T-helper 2 cell treated with Interferon-gamma antibody and Interleukin-4, amounts not matched to agents 5 μg/mL and 100 μg/mL, for 36 hours (primary cell): Measurements from ENCODE around the gene TSHZ2.

Experiments used
- DNase-seq: peaks from one replicate; pipeline ENCODE4 v3.0.0; 2021; ENCODE audit warnings: low spot score
- H3K27ac Mint-ChIP-seq: one replicate; pipeline ENCODE4 v1.8.0; 2021; ENCODE audit warnings: mild to moderate bottlenecking, mixed read lengths
- H3K27me3 Mint-ChIP-seq: one replicate; pipeline ENCODE4 v1.8.0; 2021; ENCODE audit warnings: low read depth, mixed read lengths
- H3K36me3 Mint-ChIP-seq: one replicate; pipeline ENCODE4 v1.8.0; 2021; ENCODE audit warnings: low read depth, mixed read lengths
- H3K4me1 Mint-ChIP-seq: one replicate; pipeline ENCODE4 v1.8.0; 2021; ENCODE audit warnings: low read depth, mixed read lengths
- H3K4me3 Mint-ChIP-seq: one replicate; pipeline ENCODE4 v1.8.0; 2022; ENCODE audit warnings: mild to moderate bottlenecking, moderate library complexity, mixed read lengths
- H3K9me3 Mint-ChIP-seq: one replicate; pipeline ENCODE4 v1.8.0; 2021; ENCODE audit warnings: mixed read lengths

The TSHZ2 gene

GRCh38 chr20:53332022-53332837 lies 360.1 kb downstream of the TSHZ2 start:
- Mint-ChIP-seq H3K36me3 (no peaks in the 10 kb centered on the region), H3K4me1 (no peaks in the 10 kb centered on the region), H3K9me3 (no peaks in the 10 kb centered on the region), H3K27ac (no peak overlapping the region), H3K27me3 (no peaks in the 10 kb centered on the region), H3K4me3 (no peak overlapping the region)
- DNase-seq: no peak

DNA sequence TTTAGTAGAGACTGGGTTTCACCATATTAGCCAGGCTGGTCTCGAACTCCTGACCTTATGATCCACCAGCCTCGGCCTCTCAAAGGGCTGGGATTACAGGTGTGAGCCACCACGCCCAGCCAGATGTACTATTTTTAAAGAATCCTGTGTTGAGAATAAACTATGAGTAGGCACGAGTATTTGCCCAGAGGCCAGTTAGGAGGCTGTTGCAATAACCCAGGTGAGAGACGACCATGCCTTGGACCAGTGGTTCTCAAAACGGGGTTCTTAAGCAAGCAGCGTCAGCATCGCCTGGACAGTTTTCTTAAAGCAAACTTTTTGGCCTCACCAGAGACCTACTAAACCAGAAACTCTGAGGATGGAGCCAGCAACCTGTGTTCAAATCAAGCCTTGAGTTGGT lies 362.7 kb downstream of the TSHZ2 start:
- DNase-seq: no peak
- Mint-ChIP-seq H3K27me3 (no peaks in the 10 kb centered on the region), H3K4me1 (no peaks in the 10 kb centered on the region), H3K9me3 (no peaks in the 10 kb centered on the region), H3K36me3 (no peaks in the 10 kb centered on the region), H3K27ac (no peak overlapping the region), H3K4me3 (no peak overlapping the region)

DNA sequence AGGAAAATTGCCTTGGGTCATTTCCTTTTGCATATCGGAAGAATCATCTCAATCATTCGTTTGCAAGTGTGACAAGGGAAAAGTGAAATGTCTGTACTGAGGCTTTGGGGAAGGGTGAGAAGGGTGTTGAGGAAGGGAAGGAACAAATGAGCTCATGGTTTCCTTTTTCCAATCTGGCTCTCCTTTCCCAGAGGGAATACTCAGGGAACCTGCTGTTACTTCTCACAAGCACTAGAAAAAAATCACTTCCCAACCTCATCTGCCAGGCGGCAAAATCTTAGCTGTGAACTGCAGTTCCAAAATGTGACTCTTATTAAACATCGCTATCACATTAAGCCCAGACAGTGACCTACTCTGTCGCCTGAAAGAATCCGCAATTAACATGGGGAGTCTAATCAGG lies 363.4 kb downstream of the TSHZ2 start:
- DNase-seq: no peak
- no peak overlapping the region for H3K4me3 Mint-ChIP-seq
- H3K27me3 Mint-ChIP-seq: no peaks in the 10 kb centered on the region
- H3K9me3 Mint-ChIP-seq: no peaks in the 10 kb centered on the region
- no peaks in the 10 kb centered on the region for H3K36me3 Mint-ChIP-seq
- no peak overlapping the region for H3K27ac Mint-ChIP-seq
- no peaks in the 10 kb centered on the region for H3K4me1 Mint-ChIP-seq

DNA sequence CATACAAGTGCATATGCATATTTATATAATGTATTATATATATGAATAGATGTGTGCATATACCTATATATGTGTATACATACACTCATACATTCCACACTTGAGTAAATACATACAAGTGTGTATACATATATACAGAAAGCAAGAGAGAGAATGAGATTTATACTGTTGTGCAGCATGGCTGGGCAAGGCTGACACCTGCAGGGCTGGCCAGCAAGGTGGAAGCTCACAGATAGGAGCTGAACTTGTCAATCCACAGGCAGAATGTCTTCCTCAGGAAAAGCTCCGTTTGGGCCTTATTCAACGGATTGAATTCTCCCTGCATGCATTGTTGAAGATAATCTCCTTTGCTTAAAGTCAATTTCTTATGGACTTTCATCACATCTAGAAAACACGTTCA lies 364.7 kb downstream of the TSHZ2 start:
- H3K27ac Mint-ChIP-seq: no peak overlapping the region
- H3K4me1 Mint-ChIP-seq: no peaks in the 10 kb centered on the region
- DNase-seq: no peak
- H3K36me3 Mint-ChIP-seq: no peaks in the 10 kb centered on the region
- H3K27me3 Mint-ChIP-seq: no peaks in the 10 kb centered on the region
- H3K4me3 Mint-ChIP-seq: no peak overlapping the region
- H3K9me3 Mint-ChIP-seq: no peaks in the 10 kb centered on the region

GRCh38 chr20:53337390-53338101 lies 365.4 kb downstream of the TSHZ2 start:
- no peak for DNase-seq
- no peak overlapping the region for H3K27ac Mint-ChIP-seq
- no peaks in the 10 kb centered on the region for H3K27me3 Mint-ChIP-seq

DNA sequence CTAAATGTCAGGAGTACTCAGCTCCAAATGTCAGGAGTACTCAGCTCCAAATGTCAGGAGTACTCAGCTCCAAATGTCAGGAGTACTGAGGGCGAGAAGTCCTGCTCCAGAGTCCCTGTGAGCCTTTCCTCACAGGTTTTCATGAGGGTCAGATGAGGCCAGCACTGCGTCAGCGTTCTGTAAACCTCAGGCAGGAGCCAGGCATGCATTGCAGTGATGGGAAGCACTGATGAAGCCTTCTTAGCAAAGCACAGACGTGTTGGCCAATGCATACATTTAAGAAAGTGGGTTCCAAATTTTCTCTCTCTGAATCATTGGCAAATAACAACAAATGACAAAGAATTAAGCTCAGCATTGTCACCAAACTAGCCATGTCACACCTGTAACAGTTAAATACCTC lies 366.6 kb downstream of the TSHZ2 start:
- Mint-ChIP-seq H3K4me1 (no peaks in the 10 kb centered on the region), H3K27me3 (no peaks in the 10 kb centered on the region), H3K4me3 (no peak overlapping the region), H3K9me3 (no peaks in the 10 kb centered on the region), H3K36me3 (no peaks in the 10 kb centered on the region), H3K27ac (no peak overlapping the region)
- no peak for DNase-seq

More at GRCh38 chr20:53337390-53338101, 365.4 kb downstream of the TSHZ2 start:
- no peaks in the 10 kb centered on the region for H3K9me3 Mint-ChIP-seq
- H3K36me3 Mint-ChIP-seq: no peaks in the 10 kb centered on the region
- no peak overlapping the region for H3K4me3 Mint-ChIP-seq
- H3K4me1 Mint-ChIP-seq: no peaks in the 10 kb centered on the region

- H3K36me3 Mint-ChIP-seq: no peaks in the 10 kb centered on the region
- H3K4me1 Mint-ChIP-seq: peaks cover 4% of the 10 kb centered on the region
- no peaks in the 10 kb centered on the region for H3K9me3 Mint-ChIP-seq
- DNase-seq: no peak
- H3K27ac Mint-ChIP-seq: no peak overlapping the region
- no peaks in the 10 kb centered on the region for H3K27me3 Mint-ChIP-seq
- no peak overlapping the region for H3K4me3 Mint-ChIP-seq
Measured at GRCh38 chr20:53342429-53342828, 370.3 kb downstream of the TSHZ2 start.

DNA sequence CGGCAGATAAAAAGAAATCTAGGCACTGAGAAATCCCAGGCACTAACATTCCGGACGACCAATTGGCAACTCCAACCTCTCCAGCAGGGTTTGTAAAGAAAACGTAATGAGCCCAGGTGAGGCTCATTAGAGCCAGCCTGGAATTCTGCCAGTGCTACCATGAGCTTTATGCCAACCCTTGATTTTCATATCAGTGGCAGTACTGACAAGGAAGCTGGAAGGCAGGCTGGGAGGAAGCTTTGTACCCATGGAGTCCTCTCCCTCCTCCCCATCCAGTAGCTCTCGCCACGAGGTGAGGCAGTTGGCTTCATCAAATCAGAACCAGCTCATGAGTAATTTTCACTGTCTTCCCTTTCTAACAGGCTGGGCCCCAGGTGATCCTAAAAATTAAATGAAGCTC lies 371.3 kb downstream of the TSHZ2 start:
- no peak overlapping the region for H3K4me3 Mint-ChIP-seq
- no peaks in the 10 kb centered on the region for H3K9me3 Mint-ChIP-seq
- no peak overlapping the region for H3K27ac Mint-ChIP-seq
- no peaks in the 10 kb centered on the region for H3K36me3 Mint-ChIP-seq
- no peaks in the 10 kb centered on the region for H3K27me3 Mint-ChIP-seq
- H3K4me1 Mint-ChIP-seq: peaks cover 4% of the 10 kb centered on the region
- DNase-seq: no peak

DNA sequence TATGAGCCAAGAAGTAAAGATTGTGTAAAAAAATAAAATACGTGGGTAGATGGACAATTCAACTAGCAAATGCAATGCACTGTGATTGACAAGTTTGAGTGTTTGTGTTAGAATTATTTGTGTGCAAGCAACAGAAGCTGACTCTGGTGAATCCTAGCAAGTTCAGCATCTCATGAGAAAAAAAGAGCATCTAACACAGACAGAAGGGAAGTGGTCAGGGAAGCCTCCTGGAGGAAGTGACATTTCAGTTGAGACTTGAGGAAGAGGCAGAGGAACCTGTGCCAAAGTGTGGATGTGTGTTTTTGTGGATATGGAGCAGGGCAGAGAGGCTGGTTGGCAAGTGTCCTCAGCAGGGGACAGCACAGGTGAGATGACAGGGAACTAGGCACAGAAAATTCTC lies 372.7 kb downstream of the TSHZ2 start:
- no peak for DNase-seq
- no peaks in the 10 kb centered on the region for H3K9me3 Mint-ChIP-seq
- H3K27ac Mint-ChIP-seq: no peak overlapping the region
- H3K27me3 Mint-ChIP-seq: no peaks in the 10 kb centered on the region
- H3K4me3 Mint-ChIP-seq: no peak overlapping the region
- no peaks in the 10 kb centered on the region for H3K36me3 Mint-ChIP-seq
- peaks cover 4% of the 10 kb centered on the region for H3K4me1 Mint-ChIP-seq

DNA sequence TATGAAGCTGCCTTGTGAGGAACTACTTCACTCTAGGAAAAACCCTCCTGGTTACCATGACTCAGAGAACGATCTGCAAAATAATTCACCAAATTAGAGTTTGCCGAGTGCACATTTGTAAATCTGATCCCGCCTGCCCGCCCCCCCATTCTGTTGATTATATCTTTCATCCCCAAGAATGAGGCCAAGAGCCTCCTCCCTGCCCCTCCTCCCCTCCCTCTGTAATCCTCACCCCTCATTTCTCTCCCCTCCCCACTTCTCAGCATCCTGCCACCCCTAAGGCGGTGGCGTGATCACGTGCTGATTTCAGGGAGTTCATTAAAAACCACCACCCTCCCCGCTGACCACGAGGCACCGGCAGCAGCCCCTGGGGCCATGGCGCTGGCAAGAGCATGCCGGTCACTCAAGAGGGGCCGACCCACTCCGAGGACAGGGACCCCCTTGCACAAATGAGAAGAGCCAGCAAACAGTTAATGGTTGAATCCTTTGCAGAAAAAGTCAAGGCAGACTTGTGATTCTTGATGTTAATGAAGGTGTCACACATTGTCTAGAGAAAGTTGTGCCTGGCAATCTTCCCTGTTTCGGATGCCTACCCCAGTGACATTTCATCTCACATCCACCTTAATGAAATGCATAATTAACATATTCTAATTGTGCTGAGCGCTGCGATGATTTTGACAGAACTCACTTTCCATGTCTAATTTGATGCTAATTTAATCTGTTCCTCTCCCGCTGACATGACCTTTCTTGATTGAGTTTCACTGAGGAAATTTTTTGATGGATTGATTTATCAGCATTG lies 373.6 kb downstream of the TSHZ2 start:
- Mint-ChIP-seq H3K9me3 (no peaks in the 10 kb centered on the region), H3K4me1 (peaks cover 4% of the 10 kb centered on the region), H3K36me3 (no peaks in the 10 kb centered on the region), H3K27ac (no peak overlapping the region), H3K27me3 (no peaks in the 10 kb centered on the region), H3K4me3 (no peak overlapping the region)
- DNase-seq: no peak

- Mint-ChIP-seq H3K27ac (no peak overlapping the region), H3K4me1 (peaks cover 4% of the 10 kb centered on the region), H3K9me3 (no peaks in the 10 kb centered on the region), H3K36me3 (no peaks in the 10 kb centered on the region), H3K4me3 (no peak overlapping the region), H3K27me3 (no peaks in the 10 kb centered on the region)
- DNase-seq: no peak
Measured at GRCh38 chr20:53346335-53346648, 374.1 kb downstream of the TSHZ2 start.

DNA sequence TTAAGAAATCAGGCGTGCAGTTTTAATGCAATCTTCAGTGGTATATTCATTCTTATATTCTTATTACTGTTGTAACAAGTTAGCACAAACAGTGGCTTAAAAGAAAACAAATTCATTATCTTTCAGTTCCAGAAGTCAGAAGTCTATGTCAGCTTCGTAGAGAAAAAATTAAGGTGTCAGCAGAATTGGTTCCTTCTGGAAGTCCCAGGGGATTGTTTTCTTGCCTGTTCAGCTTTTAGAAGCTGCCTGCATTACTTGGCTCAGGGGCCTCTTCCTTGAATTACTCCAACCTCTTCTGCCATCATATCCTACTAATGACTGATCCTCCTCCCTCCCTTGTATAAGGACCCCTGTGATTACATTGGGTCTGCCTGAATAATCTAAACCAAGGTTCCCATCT lies 377.6 kb downstream of the TSHZ2 start:
- H3K4me1 Mint-ChIP-seq: peaks cover 8% of the 10 kb centered on the region
- no peak overlapping the region for H3K27ac Mint-ChIP-seq
- H3K36me3 Mint-ChIP-seq: peaks cover 1% of the 10 kb centered on the region
- no peaks in the 10 kb centered on the region for H3K27me3 Mint-ChIP-seq
- peaks cover 6% of the 10 kb centered on the region for H3K9me3 Mint-ChIP-seq
- DNase-seq: no peak
- H3K4me3 Mint-ChIP-seq: no peak overlapping the region

GRCh38 chr20:53352727-53353440 lies 380.7 kb downstream of the TSHZ2 start:
- no peak for DNase-seq
- H3K36me3 Mint-ChIP-seq: peaks cover 3% of the 10 kb centered on the region
- no peak overlapping the region for H3K27ac Mint-ChIP-seq
- H3K27me3 Mint-ChIP-seq: no peaks in the 10 kb centered on the region
- H3K4me3 Mint-ChIP-seq: no peak overlapping the region
- peaks cover 23% of the 10 kb centered on the region for H3K9me3 Mint-ChIP-seq
- H3K4me1 Mint-ChIP-seq: peaks cover 5% of the 10 kb centered on the region

DNA sequence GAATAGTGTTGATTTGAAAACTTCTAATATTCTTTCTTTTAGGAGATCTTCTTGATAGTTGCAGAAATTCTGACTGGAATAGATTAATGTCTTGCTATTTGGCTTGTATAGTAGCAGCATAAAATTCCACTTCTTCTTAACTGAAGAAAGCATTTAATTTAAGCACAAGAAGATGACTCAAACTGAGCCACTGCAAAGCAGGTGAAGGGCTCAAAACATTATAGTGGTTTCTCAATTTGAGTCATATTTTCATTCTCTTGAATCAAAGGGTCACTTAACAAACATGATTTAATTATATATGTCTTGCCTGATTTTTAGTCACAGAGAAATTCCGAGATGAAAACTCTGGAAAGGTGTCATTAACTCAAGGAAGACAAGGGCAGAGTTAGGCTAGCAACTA lies 382.2 kb downstream of the TSHZ2 start:
- Mint-ChIP-seq H3K4me3 (no peak overlapping the region), H3K36me3 (peaks cover 3% of the 10 kb centered on the region), H3K27ac (no peak overlapping the region), H3K9me3 (peaks cover 23% of the 10 kb centered on the region), H3K4me1 (peaks cover 5% of the 10 kb centered on the region), H3K27me3 (no peaks in the 10 kb centered on the region)
- no peak for DNase-seq
